NCI-H510A (cell line): Measurements from ENCODE around the gene SEM1.
"Not testable (repeated sequence)": the region's sequence is repeated elsewhere in the genome, so short reads cannot be mapped to it uniquely, and the experiment has no call there.

Source experiments
- DNase-seq: peaks from one replicate; lab custom pipeline; 2025; lab: John Stamatoyannopoulos, UW

SEM1 gene

DNA sequence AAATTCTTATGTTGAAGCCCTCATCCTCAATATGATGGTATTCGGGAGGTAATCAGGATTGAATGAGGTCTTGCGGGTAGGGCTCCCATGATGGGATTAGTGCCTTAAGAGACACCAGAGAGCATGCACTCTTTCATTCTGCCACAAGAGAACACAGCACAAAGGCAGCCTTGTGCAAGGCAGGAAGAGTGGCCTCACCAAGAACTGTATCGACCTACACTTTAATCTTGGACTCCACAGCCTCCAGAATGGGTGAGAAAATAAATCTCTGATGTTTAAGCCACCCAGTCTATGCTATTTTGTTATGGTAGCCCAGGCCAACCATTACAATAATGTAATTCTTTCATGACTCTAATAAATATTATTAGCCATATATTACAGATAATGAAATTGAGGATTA, 8.4 kb downstream of the SEM1 start:
- DNase-seq = no peak

- no peak for DNase-seq
Observed at GRCh38 chr7:96700516-96700915, 9.1 kb downstream of the SEM1 start.

DNA sequence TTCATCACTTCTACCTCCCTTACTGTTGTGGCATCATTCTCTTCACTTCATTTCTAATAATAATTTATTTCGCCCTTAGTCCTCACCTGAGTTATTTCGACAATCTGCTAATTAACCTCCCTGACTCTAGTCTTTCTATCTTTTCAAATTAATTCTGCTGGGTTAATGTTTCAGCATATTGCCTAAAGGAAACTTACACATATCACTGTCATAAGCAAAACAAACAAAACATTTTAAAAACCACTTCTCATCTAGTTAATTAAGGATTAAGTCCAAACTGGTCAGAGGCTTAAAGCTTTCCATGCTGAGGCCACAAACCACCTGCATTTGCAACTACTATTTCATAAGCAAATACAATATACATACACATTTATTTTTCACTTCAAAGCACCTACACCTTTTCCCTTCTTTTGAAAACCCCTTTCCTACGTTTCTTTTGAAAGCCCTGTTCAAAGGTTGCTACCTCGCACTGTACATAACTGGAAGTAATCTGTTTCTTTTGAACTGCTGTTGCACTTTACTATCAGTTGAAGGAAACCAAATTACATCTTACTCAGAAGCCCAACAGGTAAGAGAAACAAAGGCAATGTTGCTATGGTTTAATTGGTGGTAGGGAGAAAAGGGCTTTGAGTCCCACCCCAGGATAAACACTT, 10.3 kb downstream of the SEM1 start:
- DNase-seq = no peak

DNA sequence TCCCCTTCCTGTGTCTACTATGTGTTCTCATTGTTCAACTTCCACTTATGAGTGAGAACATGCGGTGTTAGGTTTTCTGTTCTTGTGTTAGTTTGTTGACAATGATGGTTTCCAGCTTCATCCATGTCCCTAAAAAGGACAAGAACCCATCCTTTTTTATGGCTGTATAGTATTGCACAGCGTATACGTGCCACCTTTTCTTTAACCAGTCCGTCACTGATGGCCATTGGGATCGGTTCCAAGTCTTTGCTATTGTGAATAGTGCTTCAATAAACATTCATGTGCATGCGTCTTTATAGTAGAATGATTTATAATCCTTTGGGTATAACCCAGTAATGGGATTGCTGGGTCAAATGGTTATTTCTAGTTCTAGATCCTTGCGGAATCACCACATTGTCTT, 11.2 kb downstream of the SEM1 start:
- not testable (repeated sequence) for DNase-seq

DNA sequence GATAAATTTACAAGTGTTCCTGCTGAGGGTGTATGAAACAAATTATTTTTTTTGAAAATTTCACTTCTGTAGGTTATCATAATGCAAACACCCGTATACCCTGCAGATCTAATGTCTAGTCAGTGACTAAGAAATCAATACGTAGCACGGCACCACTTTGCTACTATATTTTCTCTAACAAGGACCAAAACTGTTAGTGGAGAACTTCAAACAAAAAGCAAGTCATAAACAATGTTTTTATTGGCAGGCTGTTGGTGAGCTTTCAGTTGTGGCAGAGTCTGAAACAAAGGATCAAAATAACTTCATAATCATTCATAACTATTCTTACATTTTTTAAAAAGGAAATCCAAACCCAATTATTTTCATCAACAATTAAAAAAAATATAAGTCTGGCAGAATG, 11.8 kb downstream of the SEM1 start:
- DNase-seq = no peak

GRCh38 chr7:96695581-96695980, 14.1 kb downstream of the SEM1 start:
- no peak for DNase-seq

DNA sequence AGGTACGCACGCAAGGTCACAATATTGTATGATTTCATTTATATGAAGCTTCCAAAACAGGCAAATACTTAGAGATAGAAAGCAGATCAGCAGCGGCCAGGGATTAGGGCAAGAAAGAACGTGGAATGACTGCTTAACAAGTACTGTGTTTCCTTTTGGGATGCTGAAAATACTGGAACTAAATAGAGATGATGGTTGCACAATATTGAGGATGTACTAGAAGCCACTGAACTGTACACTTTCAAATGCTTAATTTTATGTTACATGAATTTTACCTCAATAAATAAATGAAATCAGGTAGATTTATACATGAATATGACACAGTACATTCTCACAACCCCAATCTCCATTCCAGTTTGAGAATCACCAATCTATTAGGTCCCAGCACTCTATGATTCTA, 15.6 kb downstream of the SEM1 start:
- DNase-seq = no peak

GRCh38 chr7:96691702-96692101, 17.9 kb downstream of the SEM1 start:
- no peak for DNase-seq

GRCh38 chr7:96689414-96689813, 20.2 kb downstream of the SEM1 start:
- no peak for DNase-seq

DNA sequence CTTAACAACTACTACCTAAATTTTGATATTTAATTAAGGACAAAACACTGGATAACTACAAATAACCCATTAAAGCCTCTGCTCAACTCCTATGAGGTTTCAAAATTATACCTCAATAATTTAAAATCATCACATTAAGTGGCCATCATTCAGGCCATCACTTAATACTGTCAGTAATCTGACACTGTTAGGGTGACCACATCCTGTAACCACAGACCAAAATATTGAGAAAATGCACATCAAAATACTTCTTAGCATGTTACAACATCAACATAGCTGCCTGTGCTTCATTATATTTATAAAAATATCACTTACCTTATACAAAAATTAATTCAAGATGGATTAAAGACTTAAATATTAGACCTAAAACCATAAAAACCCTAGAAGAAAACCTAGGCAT, 23.3 kb downstream of the SEM1 start:
- DNase-seq = no peak

DNA sequence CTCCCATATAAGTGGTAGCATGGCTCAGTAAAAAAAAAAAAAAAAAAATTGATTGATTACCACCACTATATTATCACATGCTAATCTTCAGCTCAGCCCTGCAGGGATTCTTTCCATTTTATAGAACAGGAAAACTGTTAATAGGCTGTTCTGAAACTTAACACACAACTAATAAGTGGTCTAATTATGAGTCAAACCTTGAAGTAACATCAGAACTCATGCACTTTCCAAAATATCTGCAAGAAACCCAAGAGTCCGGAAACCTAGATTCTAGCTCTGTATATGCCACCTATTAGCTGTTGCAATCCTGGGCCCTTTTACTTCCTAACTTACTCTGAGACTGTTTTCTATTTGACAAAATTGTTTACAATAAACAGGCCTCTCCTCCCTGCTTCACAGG, 23.9 kb downstream of the SEM1 start:
- DNase-seq = no peak

DNA sequence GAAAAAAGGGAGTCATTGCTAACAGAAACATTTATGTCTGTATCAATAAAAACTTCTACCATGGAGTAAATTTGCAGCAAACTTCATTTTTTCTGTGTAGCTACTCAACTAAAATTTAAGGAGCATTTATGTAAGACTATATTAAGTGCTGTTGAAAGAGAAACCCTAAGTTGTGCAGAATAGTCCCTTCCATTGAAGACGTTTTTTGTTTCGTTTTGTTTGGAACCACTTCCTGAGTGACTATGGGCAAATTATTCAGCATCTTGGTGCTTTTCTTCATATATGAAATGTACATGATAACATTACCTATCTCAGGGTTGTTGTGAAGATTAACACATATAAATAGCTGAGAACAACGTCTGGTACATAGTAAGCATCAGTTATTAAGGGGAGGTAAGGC, 24.3 kb downstream of the SEM1 start:
- DNase-seq = no peak

GRCh38 chr7:96679886-96680285, 29.8 kb downstream of the SEM1 start:
- no peak for DNase-seq

- no peak for DNase-seq
Observed at GRCh38 chr7:96676919-96677318, 32.7 kb downstream of the SEM1 start.

DNA sequence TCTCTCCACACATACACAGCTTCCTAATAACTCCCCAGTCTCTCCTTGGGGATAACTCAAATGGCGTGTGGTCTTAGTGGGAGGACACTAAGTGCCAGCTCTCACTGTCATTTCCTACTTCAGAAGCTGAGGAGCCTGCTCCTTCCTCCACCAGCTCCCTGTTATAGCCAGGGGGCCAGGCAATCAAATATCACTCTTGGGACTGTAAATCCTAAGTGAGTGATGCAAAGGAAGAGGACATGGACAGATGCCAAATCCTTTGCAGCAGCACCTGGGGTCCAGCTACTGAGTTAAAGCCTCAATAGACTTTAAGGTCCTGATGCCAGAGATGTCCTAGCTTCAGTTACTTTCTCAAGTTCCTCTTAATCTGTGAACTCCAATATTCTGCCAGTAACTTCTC, 34.1 kb downstream of the SEM1 start:
- no peak for DNase-seq

- no peak for DNase-seq
Observed at GRCh38 chr7:96674565-96674964, 35.1 kb downstream of the SEM1 start.

DNA sequence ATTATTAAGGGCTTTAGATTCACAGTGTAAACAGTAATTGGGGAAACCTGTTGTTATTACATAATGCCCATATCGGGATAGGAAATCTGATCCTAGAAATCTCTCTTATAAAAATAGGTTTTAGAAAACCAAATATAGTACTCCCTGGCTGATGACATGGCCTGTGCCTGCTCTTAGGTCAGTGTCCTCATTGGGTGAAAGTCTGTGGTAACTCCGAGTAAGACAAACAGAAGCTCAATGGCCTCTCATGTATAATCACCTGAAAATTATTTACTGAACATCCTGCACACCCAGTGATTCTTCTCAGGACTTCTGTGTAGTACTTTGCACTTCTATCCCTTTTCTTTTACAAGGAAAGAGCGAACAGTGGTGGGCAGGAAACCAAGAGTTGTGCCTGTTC, 37.8 kb downstream of the SEM1 start:
- no peak for DNase-seq

DNA sequence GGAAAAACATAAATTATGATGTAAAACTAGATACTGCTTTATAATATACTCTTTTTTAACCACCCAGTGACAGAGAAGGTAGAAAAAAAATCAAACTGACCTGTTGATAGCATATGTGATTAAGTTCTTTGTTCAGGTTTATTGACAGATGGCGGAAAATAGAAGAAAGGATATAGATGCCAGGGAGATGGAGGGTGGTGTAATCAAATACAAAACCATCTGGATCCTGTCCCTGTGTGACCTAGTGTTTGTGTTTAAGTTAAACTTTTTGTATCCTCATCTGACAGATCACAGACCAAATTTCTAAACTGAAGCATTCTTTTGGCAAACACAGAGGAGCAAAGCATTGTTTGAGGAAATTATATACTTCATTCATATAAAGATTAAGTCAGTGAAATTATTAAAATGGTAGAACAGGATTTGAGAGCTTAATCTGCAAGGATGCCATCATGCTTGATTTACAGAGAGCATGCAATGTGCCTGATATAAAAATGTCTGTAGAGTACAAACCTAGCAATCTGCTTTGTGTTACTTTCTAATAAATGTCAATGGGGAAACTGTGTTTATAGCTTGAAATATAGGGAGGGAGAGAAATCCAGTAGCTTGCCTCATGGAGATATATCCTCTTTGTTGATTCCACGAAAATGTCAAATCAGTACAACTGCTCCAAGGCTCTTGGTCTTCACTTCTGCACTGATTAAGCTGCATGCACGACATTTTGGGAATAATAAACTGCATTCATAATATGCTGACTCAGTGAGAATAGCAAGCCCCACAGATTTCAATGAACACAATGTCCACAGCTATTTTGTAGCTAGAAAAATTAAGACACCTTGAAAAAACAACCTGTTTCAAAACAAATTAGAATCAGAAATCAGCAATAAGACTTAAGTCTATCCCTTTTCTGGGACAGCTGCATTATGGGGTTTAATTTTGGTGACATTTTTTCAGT, 39.0 kb downstream of the SEM1 start:
- DNase-seq = no peak

DNA sequence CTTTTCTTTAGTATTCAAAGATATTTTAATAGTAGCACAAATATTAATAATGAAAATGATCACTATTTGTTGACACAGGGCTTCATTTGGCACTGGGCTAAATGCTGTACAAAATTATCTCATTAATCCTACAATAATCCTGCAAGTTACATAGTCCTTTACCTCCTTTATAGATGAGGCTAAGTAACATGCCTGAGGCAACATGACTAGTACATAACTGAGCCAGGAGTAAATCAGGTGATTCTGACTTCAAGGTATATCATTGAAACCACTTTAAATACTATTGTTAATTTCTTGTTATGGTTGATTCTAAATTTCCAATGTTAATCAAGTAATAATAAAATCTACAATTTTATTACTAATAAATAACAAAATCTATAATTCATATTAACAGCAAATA, 39.8 kb downstream of the SEM1 start:
- DNase-seq = no peak

GRCh38 chr7:96667026-96667425, 42.6 kb downstream of the SEM1 start:
- DNase-seq = no peak

DNA sequence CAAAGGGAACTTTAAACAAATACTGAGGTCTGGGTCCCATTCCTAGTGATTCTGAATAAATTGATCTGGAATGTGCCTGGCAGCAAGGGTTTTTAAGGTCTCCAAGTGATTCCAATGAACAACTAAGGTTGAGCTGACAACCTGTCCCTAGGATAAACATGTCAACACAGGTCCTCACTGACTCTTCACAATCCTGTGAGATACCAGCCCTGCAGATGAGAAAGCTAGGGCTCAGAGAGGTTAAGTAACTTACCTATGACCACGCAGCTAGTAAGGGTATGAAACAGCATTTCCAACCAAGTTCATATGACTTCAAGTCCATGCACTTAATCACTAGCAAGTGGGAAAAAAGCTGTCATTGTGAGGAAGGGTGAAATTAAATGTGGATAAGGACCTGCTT, 44.0 kb downstream of the SEM1 start:
- no peak for DNase-seq

- DNase-seq = no peak
Observed at GRCh38 chr7:96664793-96665192, 44.9 kb downstream of the SEM1 start.

- DNase-seq = no peak
Observed at GRCh38 chr7:96663871-96664445, 45.7 kb downstream of the SEM1 start.
